Measurements from ENCODE around the gene CAMK1D. TPM values are rescaled to one million over a fixed set of nuclear protein-coding genes. Genes with fewer than 3 reads are reported as not detected.
A peak's percentile ranks its signal among the peaks of the same experiment; 100 is the strongest.

CAMK1D gene
- total RNA-seq, 1 experiment from 2014 or later, result 6.3 TPM

DNA sequence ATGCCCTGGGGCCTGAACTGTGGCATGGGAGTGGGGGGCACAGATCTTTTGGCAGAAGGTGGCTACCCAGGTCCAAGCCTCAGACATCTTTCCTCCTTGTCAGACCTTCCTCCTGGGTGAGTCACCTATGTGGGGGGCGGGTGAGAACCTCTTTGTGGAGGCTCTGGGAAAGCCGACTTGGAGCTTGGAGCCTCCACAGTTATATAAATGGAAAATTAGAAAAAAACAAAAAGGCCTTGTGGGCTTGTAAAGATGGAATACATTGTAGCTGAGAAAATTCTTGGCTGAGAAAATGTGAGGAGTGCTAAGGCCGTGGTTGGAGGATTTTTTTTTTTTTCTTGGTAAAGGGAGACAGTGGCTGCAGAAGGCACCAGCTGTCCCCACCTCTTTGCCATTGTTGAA, 359.7 kb downstream of the CAMK1D start:
- TF ChIP-seq, protein P1, sequence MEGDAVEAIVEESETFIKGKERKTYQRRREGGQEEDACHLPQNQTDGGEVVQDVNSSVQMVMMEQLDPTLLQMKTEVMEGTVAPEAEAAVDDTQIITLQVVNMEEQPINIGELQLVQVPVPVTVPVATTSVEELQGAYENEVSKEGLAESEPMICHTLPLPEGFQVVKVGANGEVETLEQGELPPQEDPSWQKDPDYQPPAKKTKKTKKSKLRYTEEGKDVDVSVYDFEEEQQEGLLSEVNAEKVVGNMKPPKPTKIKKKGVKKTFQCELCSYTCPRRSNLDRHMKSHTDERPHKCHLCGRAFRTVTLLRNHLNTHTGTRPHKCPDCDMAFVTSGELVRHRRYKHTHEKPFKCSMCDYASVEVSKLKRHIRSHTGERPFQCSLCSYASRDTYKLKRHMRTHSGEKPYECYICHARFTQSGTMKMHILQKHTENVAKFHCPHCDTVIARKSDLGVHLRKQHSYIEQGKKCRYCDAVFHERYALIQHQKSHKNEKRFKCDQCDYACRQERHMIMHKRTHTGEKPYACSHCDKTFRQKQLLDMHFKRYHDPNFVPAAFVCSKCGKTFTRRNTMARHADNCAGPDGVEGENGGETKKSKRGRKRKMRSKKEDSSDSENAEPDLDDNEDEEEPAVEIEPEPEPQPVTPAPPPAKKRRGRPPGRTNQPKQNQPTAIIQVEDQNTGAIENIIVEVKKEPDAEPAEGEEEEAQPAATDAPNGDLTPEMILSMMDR (conservative IDR thresholded peaks at IDR 0.05), result no peak
- Histone ChIP-seq H3K4ac (ENCODE audit: low read depth, low read length) (no peak overlapping the region), H4K20me1 (ENCODE audit: control insufficient read depth, insufficient read depth, insufficient read length) (no peaks in the 10 kb centered on the region), H2BK20ac (ENCODE audit: low read depth, low read length, poor library complexity, severe bottlenecking) (no peak overlapping the region), H3K9ac (ENCODE audit: extremely low read depth, insufficient read length, low read length) (no peak overlapping the region), H3K4me2 (ENCODE audit: insufficient read depth, insufficient read length, low read length) (no peak overlapping the region), H3K9me3 (ENCODE audit: control insufficient read depth, low read depth, low read length) (no peaks in the 10 kb centered on the region), H3K14ac (ENCODE audit: insufficient read depth, low read length) (no peak overlapping the region), H4K8ac (replicated peaks; ENCODE audit: insufficient read length, low read depth, low read length) (no peak overlapping the region), H4K5ac (ENCODE audit: insufficient read length, low read depth, low read length) (no peak overlapping the region), H3K23ac (ENCODE audit: insufficient read length, low read depth, low read length) (no peak overlapping the region), H2BK5ac (ENCODE audit: insufficient read length, low read length) (no peak overlapping the region), H3K79me2 (ENCODE audit: insufficient read depth, low read length) (no peaks in the 10 kb centered on the region), H2BK120ac (ENCODE audit: low read depth, low read length, poor library complexity, severe bottlenecking) (no peak overlapping the region), H3K18ac (ENCODE audit: insufficient read length, low read depth, low read length) (no peak overlapping the region), H2BK15ac (ENCODE audit: low read depth, low read length) (no peak overlapping the region), H2BK12ac (ENCODE audit: insufficient read length, low read depth, low read length) (no peak overlapping the region), H3K56ac (ENCODE audit: insufficient read length, low read depth, low read length) (no peak overlapping the region), H2AFZ (ENCODE audit: low read length) (no peak overlapping the region), H3K27me3 (ENCODE audit: insufficient read depth, low read length) (no peaks in the 10 kb centered on the region; the same call in 1 of the 2 replicates), H3K23me2 (ENCODE audit: insufficient read length, low read depth, low read length, poor library complexity, severe bottlenecking) (no peaks in the 10 kb centered on the region), H4K91ac (ENCODE audit: insufficient read length, low read depth, low read length) (no peak overlapping the region), H3K79me1 (ENCODE audit: insufficient read depth, low read depth, low read length, poor library complexity, severe bottlenecking) (no peaks in the 10 kb centered on the region), H2AK5ac (ENCODE audit: insufficient read length, low read length) (no peak overlapping the region), H3K27ac (ENCODE audit: insufficient read length, low read depth, low read length) (no peak overlapping the region), H3K4me1 (ENCODE audit: insufficient read depth, low read length) (no peaks in the 10 kb centered on the region), H3T11ph (ENCODE audit: low read length) (no peak overlapping the region)
- H3K4me3 Mint-ChIP-seq, result no peak overlapping the region
- H3K36me3 Mint-ChIP-seq (ENCODE audit: insufficient read depth in 1 of 3, low read depth in 3 of 3), result no peaks in the 10 kb centered on the region
- H3K27me3 Mint-ChIP-seq (ENCODE audit: low read depth), result peaks cover 3% of the 10 kb centered on the region; the same call in 1 of the 2 replicates
- H3K9me3 Mint-ChIP-seq, result no peaks in the 10 kb centered on the region
- H3K27ac Mint-ChIP-seq, result peak overlapping the region in 1 of 3 experiments; percentile 25; a peak in 1 of 7 replicates
- H3K4me1 Mint-ChIP-seq, result peaks cover 33 to 47% of the 10 kb centered on the region in 2 experiments
- DNase-seq, result no peak
- no CpG with 5 or more reads among the region's 3 CpGs for WGBS (ENCODE audit: extremely low coverage, insufficient read length, low lambda C conversion rate)

All from H9 (cell line).